ENCODE data around the gene GJC1. TPM values are rescaled to one million over a fixed set of nuclear protein-coding genes. Genes with fewer than 3 reads are reported as not detected.

The GJC1 gene
- total and polyA plus RNA-seq, 2 donors = 21.8 to 63.2 TPM

DNA sequence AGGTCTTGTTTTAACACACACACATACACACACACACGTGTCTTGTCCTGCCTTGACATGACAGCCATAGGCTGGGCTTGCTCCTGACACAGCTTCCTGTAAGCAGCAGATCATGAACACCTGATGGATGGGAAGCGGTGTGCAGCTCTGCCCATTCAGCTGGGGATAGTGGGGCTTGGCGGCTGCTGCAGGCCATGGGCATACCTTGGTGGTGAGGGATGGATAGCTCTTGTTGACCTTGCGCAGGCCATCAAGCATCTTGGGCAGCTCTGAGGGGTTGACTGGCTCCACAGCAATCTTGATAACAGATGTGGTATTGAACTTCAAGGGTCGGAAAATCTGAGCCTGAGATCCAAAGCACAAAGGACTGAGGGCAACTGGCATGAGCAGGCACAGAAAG, 29.6 kb upstream of the GJC1 start:
- Histone ChIP-seq H3K4me3 (ENCODE audit: low read depth, low read length) (no peak overlapping the region), H3K4me1 (ENCODE audit: insufficient read depth) (no peaks in the 10 kb centered on the region), H3K36me3 (ENCODE audit: insufficient read depth) (no peaks in the 10 kb centered on the region), H3K27ac (ENCODE audit: low read depth) (no peak overlapping the region)
- DNase-seq (ENCODE audit: extremely low spot score) = no peak
- WGBS = 93% methylated on average over 5 of the region's 5 CpGs

GRCh38 chr17:44854192-44854591, 24.1 kb upstream of the GJC1 start:
- H3K4me1 ChIP-seq (ENCODE audit: insufficient read depth) = no peaks in the 10 kb centered on the region
- H3K36me3 ChIP-seq (ENCODE audit: insufficient read depth) = peaks cover 2% of the 10 kb centered on the region
- 94% methylated on average over 5 of the region's 5 CpGs for WGBS
- H3K4me3 ChIP-seq (ENCODE audit: low read depth, low read length) = no peak overlapping the region
- no peak for DNase-seq (ENCODE audit: extremely low spot score)
- no peak overlapping the region for H3K27ac ChIP-seq (ENCODE audit: low read depth)

DNA sequence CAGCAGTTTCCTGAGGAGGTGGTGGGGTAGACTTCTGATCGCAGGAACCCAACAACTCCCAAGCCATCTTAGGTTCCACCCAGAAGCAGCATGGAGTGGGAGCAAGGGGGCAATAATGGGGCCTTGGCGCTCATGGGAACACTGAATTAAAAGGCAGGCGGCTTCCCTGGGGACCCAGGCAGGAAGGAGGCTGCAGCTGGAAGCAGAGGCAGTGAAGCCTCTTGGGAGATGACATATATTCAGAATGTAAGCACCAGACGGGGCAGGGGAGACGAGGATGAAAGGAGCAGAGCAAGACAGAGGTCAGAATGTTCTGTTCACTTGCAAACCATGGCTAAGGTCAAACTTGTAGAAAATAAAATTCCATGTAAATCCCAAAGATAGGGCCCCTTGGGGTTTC, 20.5 kb upstream of the GJC1 start:
- Histone ChIP-seq H3K4me1 (ENCODE audit: insufficient read depth) (no peaks in the 10 kb centered on the region), H3K36me3 (ENCODE audit: insufficient read depth) (peaks cover 2% of the 10 kb centered on the region), H3K27ac (ENCODE audit: low read depth) (no peak overlapping the region), H3K4me3 (ENCODE audit: low read depth, low read length) (no peak overlapping the region)
- 85% methylated on average over 5 of the region's 5 CpGs for WGBS
- DNase-seq (ENCODE audit: extremely low spot score) = no peak

GRCh38 chr17:44850025-44850424, 19.9 kb upstream of the GJC1 start:
- Histone ChIP-seq H3K4me3 (ENCODE audit: low read depth, low read length) (no peak overlapping the region), H3K27ac (ENCODE audit: low read depth) (no peak overlapping the region), H3K36me3 (ENCODE audit: insufficient read depth) (peaks cover 2% of the 10 kb centered on the region), H3K4me1 (ENCODE audit: insufficient read depth) (no peaks in the 10 kb centered on the region)
- 88% methylated on average over 7 of the region's 7 CpGs for WGBS
- no peak for DNase-seq (ENCODE audit: extremely low spot score)

DNA sequence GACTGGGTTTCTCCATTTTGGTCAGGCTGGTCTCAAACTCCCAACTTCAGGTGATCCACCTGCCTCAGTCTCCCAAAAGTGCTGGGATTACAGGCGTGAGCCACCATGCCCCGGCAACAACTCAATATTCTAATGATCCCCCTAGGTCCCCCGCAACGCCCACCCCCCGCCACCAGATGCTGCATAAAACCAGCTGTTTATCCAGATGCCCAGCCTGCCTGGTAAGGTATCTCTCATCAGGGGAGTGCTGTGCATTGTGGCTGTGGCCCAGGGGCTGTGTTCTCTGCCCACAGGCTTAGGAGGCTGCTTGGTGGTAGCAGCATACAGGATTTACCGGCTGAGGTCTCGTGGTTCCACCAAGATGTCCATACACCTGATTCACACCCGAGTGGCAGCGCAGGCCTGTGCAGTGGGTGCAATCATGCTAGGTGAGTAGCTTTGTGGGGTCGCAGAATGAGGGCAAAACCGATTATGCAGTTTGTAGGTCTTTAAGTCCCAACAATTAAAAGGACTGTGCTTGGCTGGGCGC, 18.9 kb upstream of the GJC1 start:
- Histone ChIP-seq H3K4me1 (ENCODE audit: insufficient read depth) (no peaks in the 10 kb centered on the region), H3K36me3 (ENCODE audit: insufficient read depth) (peaks cover 2% of the 10 kb centered on the region), H3K27ac (ENCODE audit: low read depth) (no peak overlapping the region), H3K4me3 (ENCODE audit: low read depth, low read length) (no peak overlapping the region)
- WGBS = 91% methylated on average over 12 of the region's 12 CpGs
- DNase-seq (ENCODE audit: extremely low spot score) = no peak

DNA sequence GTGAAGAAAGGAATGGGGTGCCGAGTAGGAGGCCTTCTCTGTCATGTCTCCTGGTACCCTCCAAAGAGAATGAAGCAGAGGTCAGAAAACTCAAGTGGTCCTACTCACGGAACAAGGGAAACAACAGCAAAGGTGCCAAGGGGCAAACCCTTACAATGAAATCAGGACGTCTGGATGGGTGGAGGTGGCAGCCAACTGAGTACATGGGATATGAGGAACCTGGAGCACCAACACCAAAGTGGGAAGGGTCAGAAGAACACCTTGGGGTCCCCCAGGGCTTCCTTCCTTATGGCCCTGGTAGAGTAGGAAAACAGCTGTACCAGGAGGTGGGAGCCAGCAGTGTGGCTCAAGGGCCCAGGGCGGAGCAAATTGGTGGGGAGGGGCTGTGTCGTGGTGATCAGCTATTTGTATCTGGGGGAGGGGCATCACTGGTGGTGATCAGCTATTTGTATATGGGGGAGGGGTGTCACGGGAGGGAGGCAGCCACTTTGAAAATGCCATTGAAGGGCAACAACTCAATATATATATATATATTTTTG, 18.2 kb upstream of the GJC1 start:
- Histone ChIP-seq H3K36me3 (ENCODE audit: insufficient read depth) (peaks cover 2% of the 10 kb centered on the region), H3K27ac (ENCODE audit: low read depth) (no peak overlapping the region), H3K4me3 (ENCODE audit: low read depth, low read length) (no peak overlapping the region), H3K4me1 (ENCODE audit: insufficient read depth) (no peaks in the 10 kb centered on the region)
- 65% methylated on average over 6 of the region's 6 CpGs for WGBS
- no peak for DNase-seq (ENCODE audit: extremely low spot score)

DNA sequence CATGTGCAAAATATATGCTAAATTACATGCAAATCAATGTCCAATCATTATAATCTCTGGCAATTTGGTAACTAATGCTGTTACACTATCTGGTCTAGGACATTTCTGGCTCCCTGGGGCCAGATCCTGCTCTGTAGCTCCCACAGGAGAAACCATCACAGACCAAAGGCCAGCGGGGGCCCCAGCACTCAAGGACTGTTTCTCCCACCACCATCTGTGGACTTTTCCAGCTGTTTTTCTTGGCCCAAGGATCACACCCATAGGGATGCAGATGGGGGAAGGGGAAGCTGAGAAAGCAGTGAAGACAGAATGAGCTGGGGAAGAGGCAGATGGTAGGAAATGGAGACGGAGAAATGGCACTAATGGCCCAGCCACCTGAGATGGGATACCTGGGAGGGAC, 17.5 kb upstream of the GJC1 start, which contains the start of gene HIGD1B:
TSS of gene HIGD1B (plus strand) at position 298 of the 400 bp plus-strand sequence. CDS start 270 bp downstream, outside the sequence.
- H3K27ac ChIP-seq (ENCODE audit: low read depth) = no peak within 1 kb of the TSS
- no peak within 1 kb of the TSS for H3K4me3 ChIP-seq (ENCODE audit: low read depth, low read length)
- no peaks in the 10 kb centered on the region for H3K4me1 ChIP-seq (ENCODE audit: insufficient read depth)
- no peak for DNase-seq (ENCODE audit: extremely low spot score)
- H3K36me3 ChIP-seq (ENCODE audit: insufficient read depth) = peaks cover 2% of the 10 kb centered on the region
- 63% methylated on average over 2 of the region's 2 CpGs for WGBS

GRCh38 chr17:44846206-44846605, 16.1 kb upstream of the GJC1 start:
- DNase-seq (ENCODE audit: extremely low spot score) = no peak
- no peak overlapping the region for H3K4me3 ChIP-seq (ENCODE audit: low read depth, low read length)
- 78% methylated on average over 8 of the region's 8 CpGs for WGBS
- peaks cover 2% of the 10 kb centered on the region for H3K36me3 ChIP-seq (ENCODE audit: insufficient read depth)
- H3K4me1 ChIP-seq (ENCODE audit: insufficient read depth) = no peaks in the 10 kb centered on the region
- no peak overlapping the region for H3K27ac ChIP-seq (ENCODE audit: low read depth)

DNA sequence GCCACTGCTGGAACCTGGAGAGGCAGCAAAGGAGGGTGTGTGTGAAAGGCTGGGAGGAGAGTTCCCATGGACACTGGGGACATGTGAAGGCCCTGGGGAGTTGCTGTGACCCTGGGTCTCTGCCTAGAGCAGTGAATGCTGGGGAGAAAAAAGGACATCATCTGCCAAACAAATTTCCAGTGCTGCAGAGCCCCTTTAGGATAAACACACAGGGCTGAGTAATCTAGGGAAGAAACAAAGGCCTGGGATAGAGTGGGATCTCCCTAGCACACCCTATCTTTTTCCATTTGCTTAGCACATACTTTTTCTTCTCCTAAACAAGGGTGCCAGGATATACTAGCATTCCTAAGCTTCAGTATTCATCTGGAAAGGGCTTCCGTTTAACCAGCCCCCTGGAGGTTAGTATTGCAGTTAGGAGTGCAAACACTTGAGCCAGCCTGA, 14.3 kb upstream of the GJC1 start:
- Histone ChIP-seq H3K36me3 (ENCODE audit: insufficient read depth) (no peaks in the 10 kb centered on the region), H3K4me3 (ENCODE audit: low read depth, low read length) (no peak overlapping the region), H3K4me1 (ENCODE audit: insufficient read depth) (no peaks in the 10 kb centered on the region), H3K27ac (ENCODE audit: low read depth) (no peak overlapping the region)
- DNase-seq (ENCODE audit: extremely low spot score) = no peak
- WGBS = 28% methylated on average over 1 of the region's 1 CpG

DNA sequence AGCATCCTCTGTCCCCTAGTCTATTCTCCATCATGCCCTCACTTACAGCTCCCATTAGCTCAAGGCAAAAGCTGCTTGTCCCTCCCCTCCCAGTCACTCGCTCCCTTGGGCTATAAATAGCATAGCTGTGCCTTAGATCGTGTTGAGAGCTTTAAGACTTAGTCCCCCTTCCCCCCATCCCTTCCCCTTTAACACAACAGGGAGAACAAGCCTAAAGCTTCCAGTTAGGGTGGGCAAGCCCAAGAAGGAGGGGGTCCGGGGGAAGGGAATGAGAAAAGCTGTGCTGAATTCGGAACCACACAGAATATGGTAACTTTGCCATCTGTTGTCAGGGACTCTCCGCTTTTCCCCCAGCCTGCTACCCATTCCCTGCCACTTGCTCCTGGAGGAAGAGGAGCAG, 12.7 kb upstream of the GJC1 start:
- H3K4me3 ChIP-seq (ENCODE audit: low read depth, low read length) = no peak overlapping the region
- 23% methylated on average over 5 of the region's 5 CpGs for WGBS
- H3K36me3 ChIP-seq (ENCODE audit: insufficient read depth) = no peaks in the 10 kb centered on the region
- DNase-seq (ENCODE audit: extremely low spot score) = no peak
- H3K27ac ChIP-seq (ENCODE audit: low read depth) = no peak overlapping the region
- H3K4me1 ChIP-seq (ENCODE audit: insufficient read depth) = no peaks in the 10 kb centered on the region

- H3K4me3 ChIP-seq (ENCODE audit: low read depth, low read length) = no peak overlapping the region
- no peaks in the 10 kb centered on the region for H3K4me1 ChIP-seq (ENCODE audit: insufficient read depth)
- 61% methylated on average over 3 of the region's 3 CpGs for WGBS
- DNase-seq (ENCODE audit: extremely low spot score) = no peak
- H3K36me3 ChIP-seq (ENCODE audit: insufficient read depth) = no peaks in the 10 kb centered on the region
- H3K27ac ChIP-seq (ENCODE audit: low read depth) = no peak overlapping the region
These were observed 10.8 kb upstream of the GJC1 start for GRCh38 chr17:44840936-44841335.

GRCh38 chr17:44840274-44840673, 10.2 kb upstream of the GJC1 start:
- H3K27ac ChIP-seq (ENCODE audit: low read depth) = no peak overlapping the region
- H3K4me3 ChIP-seq (ENCODE audit: low read depth, low read length) = no peak overlapping the region
- H3K36me3 ChIP-seq (ENCODE audit: insufficient read depth) = no peaks in the 10 kb centered on the region
- DNase-seq (ENCODE audit: extremely low spot score) = no peak
- no peaks in the 10 kb centered on the region for H3K4me1 ChIP-seq (ENCODE audit: insufficient read depth)
- WGBS = 87% methylated on average over 4 of the region's 4 CpGs

DNA sequence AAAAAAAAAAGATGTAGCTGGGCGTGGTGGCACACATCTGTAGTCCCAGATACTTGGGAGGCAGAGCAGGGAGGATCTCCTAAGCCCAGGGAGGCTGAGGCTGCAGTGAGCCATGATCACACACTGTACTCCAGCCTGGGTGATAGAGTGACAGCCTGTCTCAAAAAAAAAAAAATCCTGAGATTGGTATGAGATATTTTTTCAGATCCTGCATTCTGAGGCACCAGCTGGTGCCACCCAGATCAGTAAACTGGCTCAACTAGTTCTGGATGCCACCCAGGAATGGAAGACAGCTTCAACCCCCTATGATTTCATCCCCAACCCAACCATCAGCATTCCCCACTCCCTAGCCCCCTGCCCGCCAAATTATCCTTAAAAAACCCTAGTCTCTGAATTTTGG, 7.1 kb upstream of the GJC1 start:
- H3K4me1 ChIP-seq (ENCODE audit: insufficient read depth) = no peaks in the 10 kb centered on the region
- no peak for DNase-seq (ENCODE audit: extremely low spot score)
- H3K27ac ChIP-seq (ENCODE audit: low read depth) = no peak overlapping the region
- no peak overlapping the region for H3K4me3 ChIP-seq (ENCODE audit: low read depth, low read length)
- no peaks in the 10 kb centered on the region for H3K36me3 ChIP-seq (ENCODE audit: insufficient read depth)
- WGBS = 59% methylated on average over 2 of the region's 2 CpGs

DNA sequence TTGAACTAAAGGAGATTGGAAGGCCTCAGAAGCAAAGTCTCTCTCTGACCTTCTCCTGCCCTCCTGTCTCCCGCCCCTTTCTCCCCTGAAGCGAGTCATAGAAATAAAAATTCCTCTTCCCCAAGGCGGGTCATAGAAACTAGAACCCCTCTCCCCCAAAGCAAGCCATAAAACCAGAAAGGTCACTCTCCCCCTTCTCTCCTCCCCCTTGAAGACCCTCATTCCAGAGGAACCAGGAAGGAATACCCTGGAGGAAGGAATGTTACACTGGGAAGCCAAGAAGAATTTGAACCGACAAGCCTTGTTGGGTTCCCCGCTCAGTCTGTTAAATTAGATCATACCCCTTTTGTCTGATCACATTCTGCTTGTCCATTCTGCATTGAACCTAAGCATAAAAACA, 2.7 kb upstream of the GJC1 start:
- Histone ChIP-seq H3K36me3 (ENCODE audit: insufficient read depth) (no peaks in the 10 kb centered on the region), H3K4me3 (ENCODE audit: low read depth, low read length) (no peak overlapping the region), H3K27ac (ENCODE audit: low read depth) (no peak overlapping the region), H3K4me1 (ENCODE audit: insufficient read depth) (no peaks in the 10 kb centered on the region)
- no peak for DNase-seq (ENCODE audit: extremely low spot score)
- 78% methylated on average over 5 of the region's 5 CpGs for WGBS

- Histone ChIP-seq H3K4me1 (ENCODE audit: insufficient read depth) (no peaks in the 10 kb centered on the region), H3K36me3 (ENCODE audit: insufficient read depth) (no peaks in the 10 kb centered on the region), H3K4me3 (ENCODE audit: low read depth, low read length) (no peak overlapping the region), H3K27ac (ENCODE audit: low read depth) (no peak overlapping the region)
- DNase-seq (ENCODE audit: extremely low spot score) = no peak
- WGBS = 87% methylated on average over 12 of the region's 12 CpGs
These were observed 1.3 kb upstream of the GJC1 start for GRCh38 chr17:44831371-44831770.

Data from urinary bladder (tissue), 4 donors.